HG03342 (cell line): ENCODE data around the gene NRP2.

ENCODE experiments used
- ATAC-seq: cut with Tn5 transposase; IDR thresholded peaks from one replicate; pipeline ENCODE4 v1.9.1; 2021; ENCODE audit warnings: mild to moderate bottlenecking, moderate library complexity; ENCODE audit not compliant: unreplicated experiment

NRP2 gene

GRCh38 chr2:205800224-205800623 is 117.9 kb downstream of the NRP2 start:
- ATAC-seq = no peak

GRCh38 chr2:205800773-205801172 is 118.5 kb downstream of the NRP2 start:
- no peak for ATAC-seq

- no peak for ATAC-seq
Observed at GRCh38 chr2:205802065-205802464, 119.8 kb downstream of the NRP2 start.

GRCh38 chr2:205802941-205803340 is 120.6 kb downstream of the NRP2 start:
- no peak for ATAC-seq

GRCh38 chr2:205803500-205803899 is 121.2 kb downstream of the NRP2 start:
- ATAC-seq = no peak

GRCh38 chr2:205805136-205805535 is 122.8 kb downstream of the NRP2 start:
- no peak for ATAC-seq

GRCh38 chr2:205806143-205806905 is 124.0 kb downstream of the NRP2 start:
- ATAC-seq = no peak

GRCh38 chr2:205807229-205807628 is 124.9 kb downstream of the NRP2 start:
- ATAC-seq = no peak

GRCh38 chr2:205807758-205808157 is 125.5 kb downstream of the NRP2 start:
- ATAC-seq = no peak

GRCh38 chr2:205808486-205809121 is 126.3 kb downstream of the NRP2 start:
- ATAC-seq = no peak

- ATAC-seq = no peak
Observed at GRCh38 chr2:205811387-205811786, 129.1 kb downstream of the NRP2 start.

- no peak for ATAC-seq
Observed at GRCh38 chr2:205814039-205814364, 131.7 kb downstream of the NRP2 start.

- ATAC-seq = no peak
Observed at GRCh38 chr2:205815673-205816072, 133.4 kb downstream of the NRP2 start.

GRCh38 chr2:205816268-205816667 is 134.0 kb downstream of the NRP2 start:
- no peak for ATAC-seq

- ATAC-seq = no peak
Observed at GRCh38 chr2:205822579-205822978, 140.3 kb downstream of the NRP2 start.

- ATAC-seq = no peak
Observed at GRCh38 chr2:205827809-205828365, 145.6 kb downstream of the NRP2 start.

- no peak for ATAC-seq
Observed at GRCh38 chr2:205833864-205834263, 151.6 kb downstream of the NRP2 start.

- no peak for ATAC-seq
Observed at GRCh38 chr2:205834796-205835195, 152.5 kb downstream of the NRP2 start.

- ATAC-seq = no peak
Observed at GRCh38 chr2:205835251-205835791, 153.0 kb downstream of the NRP2 start.

- no peak for ATAC-seq
Observed at GRCh38 chr2:205835923-205836322, 153.6 kb downstream of the NRP2 start.

GRCh38 chr2:205836477-205837221 is 154.3 kb downstream of the NRP2 start:
- ATAC-seq = no peak
